ENCODE results near the gene HDAC8. TPM values are rescaled to one million over a fixed set of nuclear protein-coding genes. Genes with fewer than 3 reads are reported as not detected.
"Not testable (repeated sequence)": the region's sequence is repeated elsewhere in the genome, so short reads cannot be mapped to it uniquely, and the experiment has no call there.

HDAC8 gene
- total RNA-seq, 2 donors from 2014 or later = 14.4 to 31.2 TPM

- ATAC-seq (no peak), DNase-seq (ENCODE audit: low spot score in 2 of 2) (no peak)
- Mint-ChIP-seq H3K36me3 (no peaks in the 10 kb centered on the region), H3K9me3 (no peaks in the 10 kb centered on the region), H3K27ac (no peak overlapping the region)
Observed at GRCh38 chrX:72340041-72340440, 232.6 kb downstream of the HDAC8 start.

- H3K27ac Mint-ChIP-seq = no peak overlapping the region
- no peaks in the 10 kb centered on the region for H3K36me3 Mint-ChIP-seq
- no peak for ATAC-seq
- H3K9me3 Mint-ChIP-seq = no peaks in the 10 kb centered on the region
- DNase-seq (ENCODE audit: low spot score in 2 of 2) = no peak
Observed at GRCh38 chrX:72330131-72330530, 242.5 kb downstream of the HDAC8 start.

- no peaks in the 10 kb centered on the region for H3K36me3 Mint-ChIP-seq
- ATAC-seq (no peak), DNase-seq (ENCODE audit: low spot score in 2 of 2) (no peak)
- H3K27ac Mint-ChIP-seq = no peak overlapping the region
- H3K9me3 Mint-ChIP-seq = no peaks in the 10 kb centered on the region
Observed at GRCh38 chrX:72326605-72327300, 245.9 kb downstream of the HDAC8 start.

GRCh38 chrX:72319651-72320050 is 253.0 kb downstream of the HDAC8 start:
- not testable (repeated sequence) for DNase-seq (ENCODE audit: low spot score in 2 of 2); ATAC-seq; H3K36me3 Mint-ChIP-seq; H3K27ac Mint-ChIP-seq; H3K9me3 Mint-ChIP-seq

- Mint-ChIP-seq H3K36me3 (no peaks in the 10 kb centered on the region), H3K9me3 (no peaks in the 10 kb centered on the region), H3K27ac (no peak overlapping the region)
- DNase-seq (ENCODE audit: low spot score in 2 of 2) = no peak
- ATAC-seq = no peak
Observed at GRCh38 chrX:72317139-72317538, 255.5 kb downstream of the HDAC8 start.

- no peak for ATAC-seq
Observed at GRCh38 chrX:72316408-72317110, 256.1 kb downstream of the HDAC8 start.

GRCh38 chrX:72314881-72315280 is 257.8 kb downstream of the HDAC8 start:
- ATAC-seq (no peak), DNase-seq (ENCODE audit: low spot score in 2 of 2) (no peak)
- H3K36me3 Mint-ChIP-seq = no peaks in the 10 kb centered on the region
- no peak overlapping the region for H3K27ac Mint-ChIP-seq
- no peaks in the 10 kb centered on the region for H3K9me3 Mint-ChIP-seq

More at GRCh38 chrX:72316408-72317110, 256.1 kb downstream of the HDAC8 start:
- H3K9me3 Mint-ChIP-seq = no peaks in the 10 kb centered on the region
- H3K27ac Mint-ChIP-seq = no peak overlapping the region
- no peaks in the 10 kb centered on the region for H3K36me3 Mint-ChIP-seq
- no peak for DNase-seq (ENCODE audit: low spot score in 2 of 2)

- ATAC-seq (no peak), DNase-seq (ENCODE audit: low spot score in 2 of 2) (no peak)
- no peaks in the 10 kb centered on the region for H3K36me3 Mint-ChIP-seq
- H3K9me3 Mint-ChIP-seq = no peaks in the 10 kb centered on the region
- H3K27ac Mint-ChIP-seq = no peak overlapping the region
Observed at GRCh38 chrX:72313707-72314641, 258.7 kb downstream of the HDAC8 start.

- Mint-ChIP-seq H3K9me3 (no peaks in the 10 kb centered on the region), H3K27ac (no peak overlapping the region), H3K36me3 (no peaks in the 10 kb centered on the region)
- DNase-seq (ENCODE audit: low spot score in 2 of 2) (no peak), ATAC-seq (no peak)
Observed at GRCh38 chrX:72312311-72312940, 260.2 kb downstream of the HDAC8 start.

GRCh38 chrX:72309297-72310071 is 263.2 kb downstream of the HDAC8 start:
- no peak overlapping the region for H3K27ac Mint-ChIP-seq
- no peaks in the 10 kb centered on the region for H3K9me3 Mint-ChIP-seq
- no peak for DNase-seq (ENCODE audit: low spot score in 2 of 2)
- ATAC-seq = no peak
- H3K36me3 Mint-ChIP-seq = no peaks in the 10 kb centered on the region

GRCh38 chrX:72308566-72309296 is 263.9 kb downstream of the HDAC8 start:
- ATAC-seq (peak in 1 of 2 donors; percentile 45), DNase-seq (ENCODE audit: low spot score in 2 of 2) (no peak)
- Mint-ChIP-seq H3K36me3 (no peaks in the 10 kb centered on the region), H3K27ac (no peak overlapping the region), H3K9me3 (no peaks in the 10 kb centered on the region)

GRCh38 chrX:72308209-72308565 is 264.5 kb downstream of the HDAC8 start:
- Mint-ChIP-seq H3K27ac (no peak overlapping the region), H3K9me3 (no peaks in the 10 kb centered on the region), H3K36me3 (no peaks in the 10 kb centered on the region)
- ATAC-seq (no peak), DNase-seq (ENCODE audit: low spot score in 2 of 2) (no peak)

GRCh38 chrX:72307646-72308051 is 265.0 kb downstream of the HDAC8 start:
- ATAC-seq = no peak
- Mint-ChIP-seq H3K27ac (no peak overlapping the region), H3K9me3 (no peaks in the 10 kb centered on the region), H3K36me3 (no peaks in the 10 kb centered on the region)
- no peak for DNase-seq (ENCODE audit: low spot score in 2 of 2)

GRCh38 chrX:72306851-72307645 is 265.6 kb downstream of the HDAC8 start:
- ATAC-seq (peak in 1 of 2 donors; percentile 52), DNase-seq (ENCODE audit: low spot score in 2 of 2) (no peak)
- H3K27ac Mint-ChIP-seq = no peak overlapping the region

More at GRCh38 chrX:72306851-72307645, 265.6 kb downstream of the HDAC8 start:
- no peaks in the 10 kb centered on the region for H3K9me3 Mint-ChIP-seq
- H3K36me3 Mint-ChIP-seq = no peaks in the 10 kb centered on the region

Measured in activated naive CD4-positive, alpha-beta T cell treated with anti-CD3 and anti-CD28 coated beads, Interleukin-2, amount 50 U/mL, for 72 hours (primary cell).